GM12875 (cell line): Measurements from ENCODE around the gene CAT.

ENCODE experiments used
- H3K4me3 ChIP-seq: one replicate; pipeline ENCODE4 v1.5.1; 2011; ENCODE audit warnings: low read depth, low read length, control low read depth
- CTCF ChIP-seq: IDR thresholded peaks from 2 replicates; pipeline ENCODE4 v1.5.1; 2011; ENCODE audit warnings: low read depth, mild to moderate bottlenecking, control low read depth, inconsistent platforms, low read length, moderate library complexity, borderline replicate concordance; ENCODE audit not compliant: insufficient read depth

Gene CAT

GRCh38 chr11:34404280-34404679, 34.5 kb upstream of the CAT start:
- TF ChIP-seq CTCF, result no peak
- H3K4me3 ChIP-seq, result no peak overlapping the region

- TF ChIP-seq CTCF, result no peak
- H3K4me3 ChIP-seq, result no peak overlapping the region
Measured at GRCh38 chr11:34405079-34405858, 33.5 kb upstream of the CAT start.

GRCh38 chr11:34406413-34406812, 32.3 kb upstream of the CAT start:
- no peak overlapping the region for H3K4me3 ChIP-seq
- no peak for TF ChIP-seq CTCF

- no peak for TF ChIP-seq CTCF
- no peak overlapping the region for H3K4me3 ChIP-seq
Measured at GRCh38 chr11:34407121-34407813, 31.5 kb upstream of the CAT start.

GRCh38 chr11:34408580-34409172, 30.1 kb upstream of the CAT start:
- no peak for TF ChIP-seq CTCF
- no peak overlapping the region for H3K4me3 ChIP-seq

- no peak overlapping the region for H3K4me3 ChIP-seq
- no peak for TF ChIP-seq CTCF
Measured at GRCh38 chr11:34411111-34411510, 27.6 kb upstream of the CAT start.
